HepG2 (cell line): ENCODE data around the gene CD248. TPM values are rescaled to one million over a fixed set of nuclear protein-coding genes. Genes with fewer than 3 reads are reported as not detected.
"Not testable (repeated sequence)": the region's sequence is repeated elsewhere in the genome, so short reads cannot be mapped to it uniquely, and the experiment has no call there.

Experiments used
- ATAC-seq: fragments of 200-7000 bp; cut with Tn5 transposase; 3 replicates; pipeline ENCODE4 v1.9.1; 2020; ENCODE audit warnings: mild to moderate bottlenecking, moderate library complexity
- BruUV-seq: library from RNA; stranded (reverse); fragments of 400-500 nt; replicated peaks from 2 replicates; lab custom pipeline; 2021; lab: Mats Ljungman, UMichigan
- CTCF ChIA-PET: fragments of 300-600 bp; formaldehyde crosslinking; extraction: SDS; loops from one replicate; lab custom pipeline; 2021; ENCODE audit warnings: low total read pairs, inconsistent platforms, low intra/inter-chr PET ratio; lab: Yijun Ruan, JAX
- POLR2A ChIA-PET: fragments of 350-600 bp; sonication (Branson Sonifier 250); formaldehyde crosslinking; loops from one replicate; lab custom pipeline; 2020; ENCODE audit warnings: antibody characterized with exemption, inconsistent platforms; lab: Yijun Ruan, JAX
- DNase-seq: peaks from one replicate; pipeline ENCODE4 v3.0.0-alpha.2; 2015; ENCODE audit warnings: low spot score
- FAIRE-seq: peaks from 3 replicates; lab custom pipeline; 2011; peaks lifted over from hg19 to GRCh38; lab: Jason Lieb, UNC
- H2AFZ ChIP-seq: one replicate; pipeline ENCODE4 v1.6.1; 2011; ENCODE audit warnings: low read length, inconsistent platforms
- H3K27ac ChIP-seq: fragments of 300-600 bp; 3 replicates; pipeline ENCODE4 v1.8.0; 2011; ENCODE audit warnings: mixed run types, mild to moderate bottlenecking, mixed read lengths, low read length, inconsistent platforms; ENCODE audit not compliant: insufficient read depth; ENCODE audit errors: extremely low read length
- H3K27me3 ChIP-seq, 2 experiments: fragments of 200-600 bp in 1 of 2; 2 replicates in 1 of 2; 3 replicates in 1 of 2; pipeline versions ENCODE4 v1.6.0 to v1.8.0; 2011; ENCODE audit warnings: low read length in 2 of 2, mild to moderate bottlenecking in 2 of 2, moderate library complexity in 2 of 2, inconsistent platforms in 1 of 2; ENCODE audit not compliant: insufficient read depth in 2 of 2, control insufficient read depth in 1 of 2
- H3K36me3 ChIP-seq, 2 experiments: fragments of 200-600 bp in 1 of 2; replicated peaks in 1 of 2; 2 replicates in 1 of 2; 3 replicates in 1 of 2; pipeline versions ENCODE4 v1.5.1 to v1.8.0; 2011; ENCODE audit warnings: low read length in 2 of 2, inconsistent platforms in 1 of 2; ENCODE audit not compliant: insufficient read depth in 2 of 2, control insufficient read depth in 1 of 2
- H3K4me1 ChIP-seq: 2 replicates; pipeline ENCODE4 v1.5.1; 2012; ENCODE audit warnings: low read length, inconsistent platforms; ENCODE audit not compliant: insufficient read depth
- H3K4me2 ChIP-seq: 2 replicates; pipeline ENCODE4 v1.6.0; 2011; ENCODE audit warnings: low read depth, low read length, inconsistent platforms
- H3K4me3 ChIP-seq, 3 experiments: fragments of 200-600 bp in 1 of 3; sonication (generic), shearing (Covaris generic) in 1 of 3; replicated peaks in 1 of 3; 2 replicates each; pipeline ENCODE4 v1.5.1; 2011 to 2016; ENCODE audit warnings: low read length in 3 of 3, inconsistent platforms in 2 of 3, low read depth in 2 of 3, mild to moderate bottlenecking in 2 of 3, control low read depth in 1 of 3, mixed read lengths in 1 of 3; ENCODE audit not compliant: insufficient read depth in 1 of 3
- H3K79me2 ChIP-seq: one replicate; pipeline ENCODE4 v1.6.1; 2011; ENCODE audit warnings: low read length, inconsistent platforms; ENCODE audit not compliant: insufficient read depth
- H3K9ac ChIP-seq: 2 replicates; pipeline ENCODE4 v1.6.0; 2011; ENCODE audit warnings: mild to moderate bottlenecking, low read depth, low read length, inconsistent platforms; ENCODE audit not compliant: insufficient read depth
- H3K9me3 ChIP-seq: 2 replicates; pipeline ENCODE4 v1.5.1; 2012; ENCODE audit warnings: mild to moderate bottlenecking, low read length
- H4K20me1 ChIP-seq: 2 replicates; pipeline ENCODE4 v1.6.0; 2011; ENCODE audit warnings: inconsistent platforms, mild to moderate bottlenecking, low read length, moderate library complexity; ENCODE audit not compliant: insufficient read depth
- ARNT2 ChIP-seq: sonication (generic); formaldehyde crosslinking; IDR thresholded peaks from 2 replicates; pipeline ENCODE4 v1.8.0; 2022; ENCODE audit warnings: mild to moderate bottlenecking, low read depth, missing genetic modification reagents, moderate library complexity
- BRD4 ChIP-seq: sonication (generic); formaldehyde crosslinking; IDR thresholded peaks from 2 replicates; pipeline ENCODE4 v1.4.0; 2020; ENCODE audit warnings: missing genetic modification reagents
- CHD4 ChIP-seq: fragments of 200-600 bp; sonication (generic); IDR thresholded peaks from 2 replicates; pipeline ENCODE4 v1.7.0; 2017; ENCODE audit warnings: mild to moderate bottlenecking, low read length, borderline replicate concordance
- MEIS2 ChIP-seq: sonication (generic); formaldehyde crosslinking; IDR thresholded peaks from 2 replicates; pipeline ENCODE4 v1.9.0; 2021; ENCODE audit warnings: mild to moderate bottlenecking, missing genetic modification reagents
- PITX1 ChIP-seq: sonication (generic); formaldehyde crosslinking; IDR thresholded peaks from 2 replicates; pipeline ENCODE4 v1.5.1; 2020; ENCODE audit warnings: mild to moderate bottlenecking, missing genetic modification reagents
- RXRA ChIP-seq: sonication (generic); formaldehyde crosslinking; IDR thresholded peaks from 2 replicates; pipeline ENCODE4 v1.5.1; 2020; ENCODE audit warnings: missing genetic modification reagents
- SNAI1 ChIP-seq: sonication (generic); formaldehyde crosslinking; IDR thresholded peaks from 2 replicates; pipeline ENCODE4 v1.5.0; 2020; ENCODE audit warnings: mild to moderate bottlenecking, missing genetic modification reagents, borderline replicate concordance
- SP140L ChIP-seq: sonication (generic); formaldehyde crosslinking; IDR thresholded peaks from 2 replicates; pipeline ENCODE4 v1.4.0; 2020; ENCODE audit warnings: missing genetic modification reagents, borderline replicate concordance
- ZBTB20 ChIP-seq: sonication (generic); formaldehyde crosslinking; IDR thresholded peaks from 2 replicates; pipeline ENCODE4 v1.8.1; 2023; ENCODE audit warnings: missing genetic modification reagents, low read depth, mild to moderate bottlenecking, borderline replicate concordance
- ZFP41 ChIP-seq: sonication (generic); formaldehyde crosslinking; IDR thresholded peaks from 2 replicates; pipeline ENCODE4 v1.4.0; 2020; ENCODE audit warnings: mild to moderate bottlenecking, missing genetic modification reagents, borderline replicate concordance
- ZMYM3 ChIP-seq: sonication (generic); formaldehyde crosslinking; IDR thresholded peaks from 2 replicates; pipeline ENCODE4 v1.5.1; 2020; ENCODE audit warnings: mild to moderate bottlenecking, missing genetic modification reagents
- ZNF441 ChIP-seq: sonication (generic); formaldehyde crosslinking; IDR thresholded peaks from 2 replicates; pipeline ENCODE4 v1.7.0; 2021; ENCODE audit warnings: missing genetic modification reagents, borderline replicate concordance
- WGBS: methylation state at CpG from one replicate; pipeline ENCODE4 v1.1.6; 2017; ENCODE audit warnings: low lambda C conversion rate; 5-methylcytosine and 5-hydroxymethylcytosine counted together
- in situ Hi-C: cut with HindIII; loops from 2 replicates; pipeline ENCODE4 v1.10.0; 2017; ENCODE audit warnings: low pct_unique_long_range_greater_than_20kb; ENCODE audit not compliant: extremely low pct_ligation_motif_present
- intact Hi-C: fragments of 100-400 bp; cut with micrococcal nuclease; formaldehyde crosslinking; loops from one replicate; pipeline ENCODE4 v1.10.0; 2022; ENCODE audit not compliant: unreplicated experiment
- polyA plus RNA-seq, 8 experiments: library from polyadenylated mRNA; depleted of rRNA in 3 of 8; stranded (reverse) in 7 of 8; unstranded in 1 of 8; fragments of >200 nt; fragmentation: Illumina TruSeq in 4 of 8; extraction: Trizol in 4 of 8; gene quantifications; 2 replicates each; pipeline versions ENCODE4 v1.2.1 to v1.2.3, GENCODE V29; 2011 to 2016; ENCODE audit warnings: low read depth in 4 of 8, missing spikeins in 1 of 8, mixed read lengths in 1 of 8; ENCODE audit not compliant: insufficient read depth in 1 of 8
- total RNA-seq, 5 experiments: library from RNA; depleted of rRNA; stranded (reverse); fragments of >200 nt; fragmentation: Illumina TruSeq; extraction: Trizol; gene quantifications; 2 replicates each; pipeline ENCODE4 v1.2.3, GENCODE V29; 2016; ENCODE audit warnings: low read depth in 1 of 5
- TF ChIP-seq, protein P1 (sequence below): sonication (generic); formaldehyde crosslinking; IDR thresholded peaks from 2 replicates; pipeline ENCODE4 v1.4.0; 2020; ENCODE audit warnings: missing genetic modification reagents
- TF ChIP-seq, protein P2 (sequence below): sonication (generic); formaldehyde crosslinking; IDR thresholded peaks from 2 replicates; pipeline ENCODE4 v1.5.1; 2020; ENCODE audit warnings: mild to moderate bottlenecking, missing genetic modification reagents

Gene CD248
- total and polyA plus RNA-seq, 2 of the 13 experiments (the other 11 are each of a cell fraction or from before 2014, with no cell fraction given) = 0.25 to 0.35 TPM

DNA sequence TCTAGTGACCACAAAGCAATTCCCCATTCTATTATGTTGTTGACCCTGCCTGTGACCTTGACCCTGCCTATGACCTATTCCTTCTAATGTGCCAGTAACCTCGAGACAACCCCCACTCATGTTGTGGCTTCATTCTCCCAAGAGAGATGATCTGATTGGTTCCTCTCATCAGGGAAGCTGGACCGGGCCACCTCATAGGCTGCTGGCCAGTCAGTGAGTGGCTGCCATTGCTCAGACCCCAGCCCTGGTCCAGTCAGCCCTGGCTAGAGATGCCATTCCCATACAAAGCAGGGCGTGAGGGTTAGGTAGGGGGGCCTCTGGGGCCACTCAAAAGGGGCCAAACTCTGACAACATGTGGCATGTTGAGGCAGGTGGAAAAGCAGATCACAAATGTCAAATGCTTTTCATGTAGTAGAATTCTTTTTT lies 42.8 kb upstream of the CD248 start (continued):
- TF ChIP-seq SNAI1 (CRISPR knock-in tag) (no peak), ZFP41 (CRISPR knock-in tag) (no peak)
- TF ChIP-seq, protein P1, sequence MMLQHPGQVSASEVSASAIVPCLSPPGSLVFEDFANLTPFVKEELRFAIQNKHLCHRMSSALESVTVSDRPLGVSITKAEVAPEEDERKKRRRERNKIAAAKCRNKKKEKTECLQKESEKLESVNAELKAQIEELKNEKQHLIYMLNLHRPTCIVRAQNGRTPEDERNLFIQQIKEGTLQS = no peak

DNA sequence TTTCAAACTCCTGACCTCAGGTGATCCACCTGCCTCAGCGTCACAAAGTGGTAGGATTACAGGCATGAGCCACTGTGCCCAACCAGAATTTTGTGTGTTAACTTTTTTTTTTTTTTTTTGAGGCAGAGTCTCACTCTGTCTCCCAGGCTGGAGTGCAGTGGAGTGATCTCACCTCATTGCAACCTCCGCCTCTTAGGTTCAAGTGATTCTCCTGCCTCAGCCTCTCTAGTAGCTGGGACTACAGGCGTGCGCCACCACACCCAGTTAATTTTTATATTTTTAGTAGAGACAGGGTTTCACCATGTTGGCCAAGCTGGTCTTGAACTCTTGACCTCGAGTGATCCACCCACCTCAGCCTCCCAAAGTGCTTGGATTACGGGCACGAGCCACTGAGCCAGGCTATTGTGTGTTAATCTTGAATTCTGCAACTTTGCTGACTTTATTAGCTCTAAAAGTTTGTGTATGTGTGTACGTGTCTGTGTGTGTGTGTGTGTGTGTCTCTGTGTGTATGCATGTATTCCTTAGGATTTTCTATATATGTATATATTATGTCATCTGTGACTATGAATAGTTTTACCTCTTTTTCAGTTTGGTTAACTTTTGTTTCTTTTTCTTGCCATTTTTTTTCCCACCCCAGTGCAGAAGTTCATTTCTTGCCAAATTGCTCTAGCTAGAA lies 33.9 kb upstream of the CD248 start:
- peak overlapping the region; percentile 79 for H3K4me2 ChIP-seq
- WGBS = 34% methylated on average over 8 of the region's 8 CpGs
- POLR2A ChIA-PET = interaction anchor here (0.9 to 2.5 kb wide), 12 partner anchors 9 to 62 kb away, joined by 3 to 14 read pairs (median 4); partner anchors contain the start of genes CD248, RIN1, TMEM151A and YIF1A
- 0 out of 2 replicates have a peak, but pooled peaks have one; percentile 11 for TF ChIP-seq ZNF441 (CRISPR knock-in tag)
- TF ChIP-seq BRD4 (CRISPR knock-in tag) = 0 out of 2 replicates have a peak, but pooled peaks have one; percentile 23
- TF ChIP-seq PITX1 (CRISPR knock-in tag) = peak; percentile 21; the same call in 1 of the 2 replicates
- TF ChIP-seq SP140L (CRISPR knock-in tag) = 0 out of 2 replicates have a peak, but pooled peaks have one; percentile 5
- TF ChIP-seq ZBTB20 (CRISPR knock-in tag) = 0 out of 2 replicates have a peak, but pooled peaks have one; percentile 62
- 0 out of 2 replicates have a peak, but pooled peaks have one; percentile 29 for TF ChIP-seq MEIS2 (CRISPR knock-in tag)
- peak; percentile 76; the same call in 1 of the 2 replicates for TF ChIP-seq ZMYM3 (CRISPR knock-in tag)
- TF ChIP-seq ARNT2 (CRISPR knock-in tag) = 0 out of 2 replicates have a peak, but pooled peaks have one; percentile 5
- TF ChIP-seq RXRA = peak; percentile 37; the same call in 1 of the 2 replicates
- TF ChIP-seq CHD4 = peak; percentile 22; the same call in 1 of the 2 replicates
- TF ChIP-seq, protein P2, sequence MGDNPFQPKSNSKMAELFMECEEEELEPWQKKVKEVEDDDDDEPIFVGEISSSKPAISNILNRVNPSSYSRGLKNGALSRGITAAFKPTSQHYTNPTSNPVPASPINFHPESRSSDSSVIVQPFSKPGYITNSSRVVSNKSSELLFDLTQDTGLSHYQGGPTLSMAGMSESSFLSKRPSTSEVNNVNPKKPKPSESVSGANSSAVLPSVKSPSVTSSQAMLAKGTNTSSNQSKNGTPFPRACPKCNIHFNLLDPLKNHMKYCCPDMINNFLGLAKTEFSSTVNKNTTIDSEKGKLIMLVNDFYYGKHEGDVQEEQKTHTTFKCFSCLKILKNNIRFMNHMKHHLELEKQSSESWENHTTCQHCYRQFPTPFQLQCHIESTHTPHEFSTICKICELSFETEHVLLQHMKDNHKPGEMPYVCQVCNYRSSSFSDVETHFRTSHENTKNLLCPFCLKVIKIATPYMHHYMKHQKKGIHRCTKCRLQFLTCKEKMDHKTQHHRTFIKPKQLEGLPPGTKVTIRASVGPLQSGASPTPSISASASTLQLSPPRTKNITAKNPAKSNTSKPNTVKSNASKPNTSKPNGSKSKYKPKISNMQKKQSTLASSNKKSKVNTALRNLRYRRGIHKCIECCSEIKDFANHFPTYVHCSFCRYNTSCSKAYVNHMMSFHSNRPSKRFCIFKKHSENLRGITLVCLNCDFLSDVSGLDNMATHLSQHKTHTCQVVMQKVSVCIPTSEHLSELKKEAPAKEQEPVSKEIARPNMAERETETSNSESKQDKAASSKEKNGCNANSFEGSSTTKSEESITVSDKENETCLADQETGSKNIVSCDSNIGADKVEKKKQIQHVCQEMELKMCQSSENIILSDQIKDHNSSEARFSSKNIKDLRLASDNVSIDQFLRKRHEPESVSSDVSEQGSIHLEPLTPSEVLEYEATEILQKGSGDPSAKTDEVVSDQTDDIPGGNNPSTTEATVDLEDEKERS (CRISPR knock-in tag) = peak; percentile 70; the same call in 1 of the 2 replicates

More for the DNA sequence above, 33.9 kb upstream of the CD248 start:
- H2AFZ ChIP-seq, H3K36me3 ChIP-seq, H3K9me3 ChIP-seq, H3K27me3 ChIP-seq, in situ Hi-C loops, BruUV-seq, CTCF ChIA-PET, DNase-seq, FAIRE-seq, ATAC-seq, intact Hi-C loops, H4K20me1 ChIP-seq: not testable (repeated sequence)
- Histone ChIP-seq H3K79me2 (peaks cover 37% of the 10 kb centered on the region), H3K9ac (peak overlapping the region; percentile 67), H3K4me3 (peak overlapping the region; percentile 1 to 54 (median 11); a peak in 2 of 6 replicates), H3K4me1 (peaks cover 67% of the 10 kb centered on the region), H3K27ac (peak overlapping the region; percentile 98)
